BE2C (cell line): ENCODE results near the gene KIF21B.

Source experiments
- DNase-seq: peaks from one replicate; pipeline ENCODE4 v3.0.0-alpha.2; 2020
- H3K27me3 ChIP-seq: fragments of 250-450 bp; sonication (Bioruptor Pico); 2 replicates; pipeline ENCODE4 v1.5.1; 2020; ENCODE audit warnings: mild to moderate bottlenecking
- H3K36me3 ChIP-seq: fragments of 250-450 bp; sonication (Bioruptor Pico); 2 replicates; pipeline ENCODE4 v1.5.1; 2020; ENCODE audit warnings: mild to moderate bottlenecking
- H3K4me1 ChIP-seq: fragments of 250-450 bp; sonication (Bioruptor Pico); 2 replicates; pipeline ENCODE4 v1.5.1; 2020
- H3K4me3 ChIP-seq: 2 replicates; pipeline ENCODE4 v1.5.1; 2011; ENCODE audit warnings: low read depth, low read length
- H3K9me3 ChIP-seq: fragments of 250-450 bp; sonication (Bioruptor Pico); 2 replicates; pipeline ENCODE4 v1.5.1; 2020
- CTCF ChIP-seq: IDR thresholded peaks from 2 replicates; pipeline ENCODE4 v1.5.1; 2012; ENCODE audit warnings: mild to moderate bottlenecking, low read depth, low read length

Gene KIF21B

GRCh38 chr1:201041011-201041410 is 17.5 kb upstream of the KIF21B start:
- H3K4me1 ChIP-seq: no peaks in the 10 kb centered on the region
- H3K9me3 ChIP-seq: no peaks in the 10 kb centered on the region
- H3K36me3 ChIP-seq: no peaks in the 10 kb centered on the region
- no peak for TF ChIP-seq CTCF
- peaks cover 19% of the 10 kb centered on the region for H3K27me3 ChIP-seq
- no peak for DNase-seq
- no peak overlapping the region for H3K4me3 ChIP-seq

- H3K9me3 ChIP-seq: no peaks in the 10 kb centered on the region
Observed at GRCh38 chr1:201039876-201040275, 16.4 kb upstream of the KIF21B start.

GRCh38 chr1:201039418-201039817 is 15.9 kb upstream of the KIF21B start:
- no peak for TF ChIP-seq CTCF
- Histone ChIP-seq H3K4me3 (no peak overlapping the region), H3K36me3 (no peaks in the 10 kb centered on the region), H3K9me3 (no peaks in the 10 kb centered on the region), H3K27me3 (peaks cover 29% of the 10 kb centered on the region), H3K4me1 (no peaks in the 10 kb centered on the region)
- no peak for DNase-seq

More at GRCh38 chr1:201039876-201040275, 16.4 kb upstream of the KIF21B start:
- Histone ChIP-seq H3K36me3 (no peaks in the 10 kb centered on the region), H3K27me3 (peaks cover 27% of the 10 kb centered on the region), H3K4me1 (no peaks in the 10 kb centered on the region), H3K4me3 (no peak overlapping the region)
- no peak for TF ChIP-seq CTCF
- no peak for DNase-seq

GRCh38 chr1:201038186-201038876 is 14.8 kb upstream of the KIF21B start:
- H3K27me3 ChIP-seq: peaks cover 40% of the 10 kb centered on the region
- no peak for TF ChIP-seq CTCF

GRCh38 chr1:201036188-201036842 is 12.8 kb upstream of the KIF21B start:
- Histone ChIP-seq H3K36me3 (no peaks in the 10 kb centered on the region), H3K4me3 (no peak overlapping the region), H3K27me3 (peaks cover 48% of the 10 kb centered on the region), H3K9me3 (no peaks in the 10 kb centered on the region), H3K4me1 (no peaks in the 10 kb centered on the region)
- DNase-seq: no peak
- no peak for TF ChIP-seq CTCF

More at GRCh38 chr1:201038186-201038876, 14.8 kb upstream of the KIF21B start:
- no peak for DNase-seq
- Histone ChIP-seq H3K4me1 (no peaks in the 10 kb centered on the region), H3K36me3 (no peaks in the 10 kb centered on the region), H3K9me3 (no peaks in the 10 kb centered on the region), H3K4me3 (no peak overlapping the region)

- no peaks in the 10 kb centered on the region for H3K9me3 ChIP-seq
- no peak overlapping the region for H3K4me3 ChIP-seq
- no peaks in the 10 kb centered on the region for H3K36me3 ChIP-seq
- DNase-seq: no peak
- no peaks in the 10 kb centered on the region for H3K4me1 ChIP-seq
- no peak for TF ChIP-seq CTCF
- H3K27me3 ChIP-seq: peaks cover 50% of the 10 kb centered on the region
Observed at GRCh38 chr1:201034671-201035070, 11.2 kb upstream of the KIF21B start.
